HEK293T (cell line): Measurements from ENCODE around the gene DDX51.

ENCODE experiments used
- CTCF ChIA-PET: fragments of 350-600 bp; formaldehyde crosslinking; extraction: SDS; loops from one replicate; lab custom pipeline; 2021; ENCODE audit warnings: antibody characterized with exemption, inconsistent platforms; lab: Yijun Ruan, JAX
- POLR2A ChIA-PET: fragments of 350-600 bp; formaldehyde crosslinking; extraction: SDS; loops from one replicate; lab custom pipeline; 2020; ENCODE audit warnings: antibody characterized with exemption, inconsistent platforms; lab: Yijun Ruan, JAX
- DNase-seq: peaks from one replicate; pipeline ENCODE4 v3.0.0; 2012; ENCODE audit warnings: mixed read lengths; ENCODE audit errors: extremely low spot score
- ARNT ChIP-seq: fragments of 450-650 bp; IDR thresholded peaks from 2 replicates; pipeline ENCODE4 v1.6.1; 2017; ENCODE audit warnings: mild to moderate bottlenecking
- BHLHE40 ChIP-seq: fragments of 450-650 bp; IDR thresholded peaks from 2 replicates; pipeline ENCODE4 v1.6.1; 2016; ENCODE audit warnings: mild to moderate bottlenecking, moderate library complexity, borderline replicate concordance
- CTBP1 ChIP-seq: fragments of 450-650 bp; IDR thresholded peaks from 2 replicates; pipeline ENCODE4 v1.6.1; 2016; ENCODE audit warnings: borderline replicate concordance
- ELF4 ChIP-seq: fragments of 450-650 bp; IDR thresholded peaks from 2 replicates; pipeline ENCODE4 v1.6.1; 2017; ENCODE audit warnings: antibody characterized with exemption
- FOXA1 ChIP-seq: fragments of 450-650 bp; IDR thresholded peaks from 2 replicates; pipeline ENCODE4 v1.6.1; 2016; ENCODE audit warnings: mild to moderate bottlenecking
- FOXK2 ChIP-seq: fragments of 450-650 bp; IDR thresholded peaks from 2 replicates; pipeline ENCODE4 v1.6.1; 2016; ENCODE audit warnings: mild to moderate bottlenecking
- FOXM1 ChIP-seq: fragments of 450-650 bp; IDR thresholded peaks from 2 replicates; pipeline ENCODE4 v1.6.1; 2017; ENCODE audit warnings: mild to moderate bottlenecking, borderline replicate concordance
- HDGF ChIP-seq: fragments of 450-650 bp; IDR thresholded peaks from 2 replicates; pipeline ENCODE4 v1.6.1; 2017; ENCODE audit warnings: antibody characterized with exemption, borderline replicate concordance
- L3MBTL2 ChIP-seq: fragments of 450-650 bp; conservative IDR thresholded peaks from 2 replicates; pipeline ENCODE4 v1.6.1; 2016; ENCODE audit warnings: mild to moderate bottlenecking
- LEF1 ChIP-seq: fragments of 450-650 bp; IDR thresholded peaks from 2 replicates; pipeline ENCODE4 v1.6.1; 2017; ENCODE audit warnings: mild to moderate bottlenecking, borderline replicate concordance
- NFRKB ChIP-seq: fragments of 450-650 bp; IDR thresholded peaks from 2 replicates; pipeline ENCODE4 v1.6.1; 2016; ENCODE audit warnings: mild to moderate bottlenecking, moderate library complexity
- SP1 ChIP-seq: fragments of 450-650 bp; IDR thresholded peaks from 2 replicates; pipeline ENCODE4 v1.6.1; 2017
- SUZ12 ChIP-seq: fragments of 450-650 bp; IDR thresholded peaks from 2 replicates; pipeline ENCODE4 v1.6.1; 2016; ENCODE audit warnings: mild to moderate bottlenecking
- TARDBP ChIP-seq: fragments of 450-650 bp; IDR thresholded peaks from 2 replicates; pipeline ENCODE4 v1.6.1; 2016
- ZNF384 ChIP-seq: fragments of 450-650 bp; IDR thresholded peaks from 2 replicates; pipeline ENCODE4 v1.6.1; 2016
- TF ChIP-seq, protein P1 (sequence below): fragments of 450-650 bp; IDR thresholded peaks from 2 replicates; pipeline ENCODE4 v1.6.1; 2016

DDX51 gene

DNA sequence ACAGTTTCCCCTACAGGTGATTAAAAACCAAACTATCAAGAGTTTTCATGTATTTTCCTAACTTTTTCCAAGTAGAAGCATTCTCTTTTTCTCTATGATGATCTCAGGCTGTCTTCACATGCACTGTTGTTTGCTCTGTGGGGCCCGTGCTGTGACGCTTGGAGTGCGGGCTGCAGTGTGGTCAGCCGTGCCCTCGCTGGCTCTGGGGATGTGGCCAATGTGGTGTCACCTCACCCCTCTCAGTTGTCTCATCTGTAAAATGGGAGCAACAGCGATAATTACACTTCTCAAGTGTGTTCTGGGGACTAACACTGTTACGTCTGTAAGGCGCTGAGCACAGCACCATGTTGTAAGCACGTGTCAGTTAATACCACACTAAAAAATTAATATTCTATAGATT lies 28.6 kb downstream of the DDX51 start:
- CTCF ChIA-PET: no interaction called here

DNA sequence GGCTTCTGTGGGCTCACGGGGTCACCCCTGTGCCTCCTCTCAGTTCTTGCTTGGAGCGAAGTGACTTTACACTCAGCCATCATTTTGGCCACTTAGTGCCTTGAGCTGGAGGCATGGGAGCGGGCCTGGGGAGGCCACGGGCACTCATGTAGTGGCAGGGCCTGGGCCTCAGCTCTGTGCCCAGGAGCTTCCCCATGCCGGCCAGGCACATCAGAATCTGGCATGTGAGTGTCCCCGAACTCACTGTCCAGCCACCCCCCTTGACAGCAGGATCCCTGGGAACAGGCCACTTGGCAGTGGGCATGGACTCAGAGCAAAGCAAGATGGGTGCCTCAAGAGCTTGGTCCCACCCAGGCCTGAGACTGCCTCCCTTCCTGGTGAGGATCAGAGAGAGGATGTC lies 29.5 kb downstream of the DDX51 start:
- POLR2A ChIA-PET: interaction anchor here (1.1 kb wide), 1 partner anchor 20 kb away, joined by 4 read pairs; no protein-coding TSS in a partner anchor
- DNase-seq: no peak
- TF ChIP-seq NFRKB: no peak
- TF ChIP-seq SP1: no peak
- TF ChIP-seq FOXA1: no peak
- TF ChIP-seq TARDBP: no peak
- TF ChIP-seq FOXM1: no peak
- TF ChIP-seq, protein P1, sequence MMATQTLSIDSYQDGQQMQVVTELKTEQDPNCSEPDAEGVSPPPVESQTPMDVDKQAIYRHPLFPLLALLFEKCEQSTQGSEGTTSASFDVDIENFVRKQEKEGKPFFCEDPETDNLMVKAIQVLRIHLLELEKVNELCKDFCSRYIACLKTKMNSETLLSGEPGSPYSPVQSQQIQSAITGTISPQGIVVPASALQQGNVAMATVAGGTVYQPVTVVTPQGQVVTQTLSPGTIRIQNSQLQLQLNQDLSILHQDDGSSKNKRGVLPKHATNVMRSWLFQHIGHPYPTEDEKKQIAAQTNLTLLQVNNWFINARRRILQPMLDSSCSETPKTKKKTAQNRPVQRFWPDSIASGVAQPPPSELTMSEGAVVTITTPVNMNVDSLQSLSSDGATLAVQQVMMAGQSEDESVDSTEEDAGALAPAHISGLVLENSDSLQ: no peak
- TF ChIP-seq FOXK2: no peak
- no peak for TF ChIP-seq CTBP1
- CTCF ChIA-PET: no interaction called here

More for the DNA sequence above, 28.6 kb downstream of the DDX51 start:
- no peak for DNase-seq
- no peak for TF ChIP-seq L3MBTL2
- no peak for TF ChIP-seq ELF4
- TF ChIP-seq ARNT: no peak
- TF ChIP-seq, protein P1: no peak
- no peak for TF ChIP-seq HDGF
- TF ChIP-seq BHLHE40: no peak
- no peak for TF ChIP-seq ZNF384
- TF ChIP-seq LEF1: no peak
- POLR2A ChIA-PET: no interaction called here

DNA sequence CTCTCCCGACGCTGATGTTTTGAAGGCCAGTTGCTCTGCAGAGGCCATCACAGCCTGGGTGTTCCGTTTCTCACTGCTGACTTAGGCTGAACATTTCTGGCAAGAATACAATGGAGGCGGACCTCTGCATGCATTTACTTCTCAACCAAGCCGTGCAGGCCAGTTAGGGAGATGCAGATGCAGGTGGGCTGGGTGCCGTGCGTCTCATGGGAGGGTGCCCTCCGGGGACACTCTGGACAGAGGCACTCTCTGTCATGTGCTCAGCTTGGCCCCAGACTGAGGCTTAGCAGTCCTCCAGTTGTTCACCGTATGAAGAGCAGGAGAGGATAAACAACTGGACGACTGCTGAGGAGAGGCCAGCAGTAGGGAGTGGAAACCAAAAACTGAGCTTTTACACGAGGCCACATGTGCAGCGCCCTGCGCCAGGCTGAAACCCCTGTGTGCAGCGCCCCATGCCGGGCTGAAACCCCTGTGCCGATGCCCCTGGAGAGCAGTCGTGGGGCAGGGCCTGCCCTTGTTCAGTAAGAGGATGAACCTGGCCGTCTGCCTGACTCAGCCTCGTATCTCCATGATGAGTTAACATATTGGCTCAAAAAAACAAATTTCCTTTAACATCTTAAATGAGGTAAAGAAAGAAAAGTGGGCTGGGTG lies 32.3 kb downstream of the DDX51 start:
- TF ChIP-seq FOXM1: no peak
- no peak for TF ChIP-seq BHLHE40
- no peak for TF ChIP-seq CTBP1
- no peak for TF ChIP-seq TARDBP
- no peak for TF ChIP-seq ARNT
- TF ChIP-seq SP1: no peak
- TF ChIP-seq NFRKB: no peak
- TF ChIP-seq L3MBTL2: no peak
- no peak for TF ChIP-seq ELF4
- no peak for TF ChIP-seq FOXK2
- TF ChIP-seq FOXA1: no peak
- TF ChIP-seq, protein P1: no peak
- CTCF ChIA-PET: no interaction called here
- no peak for DNase-seq
- POLR2A ChIA-PET: no interaction called here

DNA sequence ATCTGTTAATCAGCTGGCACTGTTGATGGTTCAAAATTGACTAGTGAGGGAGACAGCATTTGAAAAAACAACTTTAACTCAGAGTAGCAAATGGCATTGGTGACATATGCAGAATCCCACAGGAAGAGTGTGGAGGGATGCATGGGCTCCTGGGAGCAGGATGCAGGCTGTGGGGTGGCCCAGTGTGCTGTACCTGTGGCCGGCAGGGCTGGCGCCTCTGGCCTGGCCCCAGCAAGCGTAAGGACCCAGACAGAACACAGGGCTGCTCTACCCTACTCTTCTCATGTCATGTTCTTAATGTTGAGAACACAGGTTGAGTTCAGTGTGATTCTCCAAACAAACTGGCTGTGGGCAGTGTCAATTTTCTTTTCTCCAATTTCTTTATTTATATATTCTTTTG lies 33.4 kb downstream of the DDX51 start:
- ChIA-PET POLR2A (no interaction called here), CTCF (no interaction called here)
- TF ChIP-seq FOXA1 (no peak), TARDBP (no peak), LEF1 (no peak), ARNT (no peak), SP1 (no peak), NFRKB (no peak), SUZ12 (no peak), L3MBTL2 (no peak), FOXM1 (no peak), ZNF384 (no peak), CTBP1 (no peak), HDGF (no peak), ELF4 (no peak), BHLHE40 (no peak)
- TF ChIP-seq, protein P1: no peak
- no peak for DNase-seq

DNA sequence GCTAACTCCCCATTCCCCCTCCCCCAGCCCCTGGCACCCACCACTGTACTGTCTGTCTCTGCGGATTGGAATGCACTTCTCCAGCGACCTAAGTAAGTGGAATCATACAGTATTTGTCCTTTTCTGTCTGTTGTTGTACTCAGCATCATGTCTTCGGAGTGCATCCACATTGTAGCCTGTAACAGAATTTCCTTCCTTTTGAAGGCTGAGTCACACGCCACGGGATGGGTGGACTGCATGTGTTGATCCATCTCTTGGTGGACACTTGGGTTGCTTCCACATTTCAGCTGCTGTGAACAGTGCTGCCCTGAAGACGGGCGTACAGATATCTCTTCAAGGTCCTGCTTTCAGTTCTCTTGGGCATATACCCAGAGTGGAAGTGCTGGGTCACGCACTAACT lies 34.4 kb downstream of the DDX51 start:
- no peak for DNase-seq
- ChIA-PET CTCF (no interaction called here), POLR2A (no interaction called here)
- TF ChIP-seq SUZ12 (no peak), ELF4 (no peak), BHLHE40 (no peak), L3MBTL2 (no peak), TARDBP (no peak), CTBP1 (no peak), FOXA1 (no peak)
- TF ChIP-seq, protein P1: no peak
